Measurements from ENCODE around the gene EEIG1. TPM values are rescaled to one million over a fixed set of nuclear protein-coding genes. Genes with fewer than 3 reads are reported as not detected.

Gene EEIG1
- total and polyA plus RNA-seq, 2 donors (not counting 1 experiment from before 2014, with no cell fraction given), result 57.2 to 245 TPM

- POLR2A ChIA-PET, result no interaction called here
- H3K4me1 ChIP-seq (ENCODE audit: control insufficient read depth in 2 of 2, insufficient read depth in 2 of 2, low read length in 2 of 2), result peaks cover 13 to 14% of the 10 kb centered on the region in 2 donors
Measured at GRCh38 chr9:127947841-127948710, 32.7 kb downstream of the EEIG1 start.

More at GRCh38 chr9:127947841-127948710, 32.7 kb downstream of the EEIG1 start:
- Mint-ChIP-seq H3K4me3 (no peak overlapping the region), H3K27ac (peak overlapping the region; percentile 41), H3K27me3 (no peaks in the 10 kb centered on the region), H3K9me3 (ENCODE audit: insufficient read depth) (no peaks in the 10 kb centered on the region), H3K4me1 (peaks cover 28% of the 10 kb centered on the region)
- Histone ChIP-seq H3K27me3 (replicated peaks in 1 of 4; ENCODE audit: control extremely low read depth in 1 of 4, control insufficient read depth in 3 of 4, insufficient read depth in 4 of 4, low read length in 3 of 4) (no peaks in the 10 kb centered on the region), H3K4me3 (ENCODE audit: control extremely low read depth in 1 of 5, extremely low read depth in 1 of 5, insufficient read depth in 1 of 5, low read depth in 2 of 5, low read length in 4 of 5) (no peak overlapping the region), H3K27ac (ENCODE audit: low read length in 2 of 2) (peak overlapping the region in 1 of 2 donors; percentile 19), H3K79me2 (ENCODE audit: control insufficient read depth, insufficient read depth, low read length) (peaks cover 44% of the 10 kb centered on the region), H3K4me2 (replicated peaks; ENCODE audit: low read depth, low read length, poor library complexity, severe bottlenecking) (no peak overlapping the region), H3K36me3 (replicated peaks in 1 of 2; ENCODE audit: control extremely low read depth in 1 of 2, control insufficient read depth in 1 of 2, extremely low read depth in 1 of 2, insufficient read depth in 2 of 2, low read length in 1 of 2) (peaks cover 0 to 69% of the 10 kb centered on the region in 2 experiments), H3K9me3 (ENCODE audit: control extremely low read depth in 1 of 3, control insufficient read depth in 2 of 3, insufficient read depth in 1 of 3, low read length in 2 of 3) (no peaks in the 10 kb centered on the region), H3K9ac (ENCODE audit: low read length) (no peak overlapping the region), H2AFZ (ENCODE audit: insufficient read depth, low read depth, low read length, poor library complexity, severe bottlenecking) (no peak overlapping the region), H4K20me1 (ENCODE audit: control insufficient read depth, insufficient read depth, low read length, poor library complexity, severe bottlenecking) (peaks cover 89% of the 10 kb centered on the region)
- DNase-seq, result no peak
- TF ChIP-seq CTCF (IDR thresholded peaks at IDR 0.05) (no peak), EZH2 (IDR thresholded peaks at IDR 0.05; ENCODE audit: borderline replicate concordance, insufficient read depth, low read depth, low read length, poor library complexity, severe bottlenecking) (no peak)
- WGBS (ENCODE audit: insufficient coverage), result 86% methylated on average over 14 of the region's 17 CpGs
- CTCF ChIA-PET, result interaction anchor here (0.6 to 12.6 kb wide), 3 partner anchors 8 to 88 kb away, joined by 3 to 310 read pairs (median 85); partner anchors contain the start of gene PIP5KL1
- intact Hi-C loops (cut with micrococcal nuclease), result no loop called here
- no peak for ATAC-seq (ENCODE audit: low read depth)

All from B cell (primary cell).